Right atrium auricular region (tissue), 2 donors: ENCODE data around the gene GALNT10. TPM values are rescaled to one million over a fixed set of nuclear protein-coding genes. Genes with fewer than 3 reads are reported as not detected.
A peak's percentile ranks its signal among the peaks of the same experiment; 100 is the strongest.

Experiments used
- DNase-seq: peaks from one replicate; pipeline ENCODE4 v3.0.0-alpha.2; 2019; ENCODE audit warnings: low spot score
- H3K27ac ChIP-seq, 2 donors: fragments of 200-600 bp; sonication (generic); 1 replicate in 1 of 2; 2 replicates in 1 of 2; pipeline ENCODE4 v1.5.1; 2016 to 2019
- H3K27me3 ChIP-seq, 2 donors: fragments of 200-600 bp; sonication (generic); one replicate each; pipeline versions ENCODE4 v1.5.1 to v1.6.0; 2017 to 2019
- H3K36me3 ChIP-seq: fragments of 200-600 bp; sonication (generic); one replicate; pipeline ENCODE4 v1.5.1; 2016
- H3K4me1 ChIP-seq, 2 donors: fragments of 200-600 bp; sonication (generic); one replicate each; pipeline versions ENCODE4 v1.5.1 to v1.6.0; 2017 to 2019
- H3K4me3 ChIP-seq, 2 donors: fragments of 200-600 bp; sonication (generic); 1 replicate in 1 of 2; 2 replicates in 1 of 2; pipeline ENCODE4 v1.5.1; 2017 to 2019; ENCODE audit warnings: mild to moderate bottlenecking in 1 of 2, moderate library complexity in 1 of 2
- H3K9me3 ChIP-seq, 2 donors: fragments of 200-600 bp; sonication (generic); one replicate each; pipeline ENCODE4 v1.5.1; 2019
- total RNA-seq, 2 donors: library from RNA; depleted of rRNA; stranded (reverse); fragments of >200 nt; gene quantifications; one replicate each; pipeline ENCODE4 v1.1.0, GENCODE V29; 2016
- TF ChIP-seq, protein P1 (sequence below), 2 donors: fragments of 200-600 bp; sonication (generic); IDR thresholded peaks; one replicate each; pipeline ENCODE4 v1.5.1; 2019; ENCODE audit warnings: antibody characterized with exemption in 2 of 2

The GALNT10 gene
- total RNA-seq, 2 donors from 2014 or later = 13.2 to 18.4 TPM

DNA sequence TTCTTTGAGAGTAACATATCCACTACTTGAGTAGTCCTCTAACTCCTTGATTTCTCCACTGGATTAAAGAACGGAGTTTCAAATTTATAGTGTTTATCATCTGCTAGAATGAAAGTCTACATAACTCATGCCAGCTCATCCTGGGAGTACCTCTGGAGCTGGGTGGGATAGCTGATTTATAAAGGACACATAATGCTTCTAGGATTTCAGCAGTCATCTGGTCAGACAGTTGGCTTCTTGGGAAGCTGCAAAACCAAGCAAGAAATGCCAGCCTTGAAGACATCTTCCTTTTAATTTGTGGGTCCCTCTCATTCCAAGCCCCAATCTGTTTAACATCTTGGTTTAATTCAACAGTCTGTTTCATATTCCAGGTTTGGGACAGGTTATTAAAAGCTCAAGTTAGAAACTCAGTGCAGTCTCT, 3.2 kb downstream of the GALNT10 start:
- no peaks in the 10 kb centered on the region for H3K9me3 ChIP-seq
- peaks cover 0 to 43% of the 10 kb centered on the region in 2 donors for H3K4me1 ChIP-seq
- TF ChIP-seq, protein P1, sequence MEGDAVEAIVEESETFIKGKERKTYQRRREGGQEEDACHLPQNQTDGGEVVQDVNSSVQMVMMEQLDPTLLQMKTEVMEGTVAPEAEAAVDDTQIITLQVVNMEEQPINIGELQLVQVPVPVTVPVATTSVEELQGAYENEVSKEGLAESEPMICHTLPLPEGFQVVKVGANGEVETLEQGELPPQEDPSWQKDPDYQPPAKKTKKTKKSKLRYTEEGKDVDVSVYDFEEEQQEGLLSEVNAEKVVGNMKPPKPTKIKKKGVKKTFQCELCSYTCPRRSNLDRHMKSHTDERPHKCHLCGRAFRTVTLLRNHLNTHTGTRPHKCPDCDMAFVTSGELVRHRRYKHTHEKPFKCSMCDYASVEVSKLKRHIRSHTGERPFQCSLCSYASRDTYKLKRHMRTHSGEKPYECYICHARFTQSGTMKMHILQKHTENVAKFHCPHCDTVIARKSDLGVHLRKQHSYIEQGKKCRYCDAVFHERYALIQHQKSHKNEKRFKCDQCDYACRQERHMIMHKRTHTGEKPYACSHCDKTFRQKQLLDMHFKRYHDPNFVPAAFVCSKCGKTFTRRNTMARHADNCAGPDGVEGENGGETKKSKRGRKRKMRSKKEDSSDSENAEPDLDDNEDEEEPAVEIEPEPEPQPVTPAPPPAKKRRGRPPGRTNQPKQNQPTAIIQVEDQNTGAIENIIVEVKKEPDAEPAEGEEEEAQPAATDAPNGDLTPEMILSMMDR (IDR thresholded peaks at IDR 0.05) = no peak
- H3K27ac ChIP-seq = no peak overlapping the region
- no peaks in the 10 kb centered on the region for H3K36me3 ChIP-seq
- DNase-seq = no peak
- H3K27me3 ChIP-seq = no peaks in the 10 kb centered on the region
- no peak overlapping the region for H3K4me3 ChIP-seq

DNA sequence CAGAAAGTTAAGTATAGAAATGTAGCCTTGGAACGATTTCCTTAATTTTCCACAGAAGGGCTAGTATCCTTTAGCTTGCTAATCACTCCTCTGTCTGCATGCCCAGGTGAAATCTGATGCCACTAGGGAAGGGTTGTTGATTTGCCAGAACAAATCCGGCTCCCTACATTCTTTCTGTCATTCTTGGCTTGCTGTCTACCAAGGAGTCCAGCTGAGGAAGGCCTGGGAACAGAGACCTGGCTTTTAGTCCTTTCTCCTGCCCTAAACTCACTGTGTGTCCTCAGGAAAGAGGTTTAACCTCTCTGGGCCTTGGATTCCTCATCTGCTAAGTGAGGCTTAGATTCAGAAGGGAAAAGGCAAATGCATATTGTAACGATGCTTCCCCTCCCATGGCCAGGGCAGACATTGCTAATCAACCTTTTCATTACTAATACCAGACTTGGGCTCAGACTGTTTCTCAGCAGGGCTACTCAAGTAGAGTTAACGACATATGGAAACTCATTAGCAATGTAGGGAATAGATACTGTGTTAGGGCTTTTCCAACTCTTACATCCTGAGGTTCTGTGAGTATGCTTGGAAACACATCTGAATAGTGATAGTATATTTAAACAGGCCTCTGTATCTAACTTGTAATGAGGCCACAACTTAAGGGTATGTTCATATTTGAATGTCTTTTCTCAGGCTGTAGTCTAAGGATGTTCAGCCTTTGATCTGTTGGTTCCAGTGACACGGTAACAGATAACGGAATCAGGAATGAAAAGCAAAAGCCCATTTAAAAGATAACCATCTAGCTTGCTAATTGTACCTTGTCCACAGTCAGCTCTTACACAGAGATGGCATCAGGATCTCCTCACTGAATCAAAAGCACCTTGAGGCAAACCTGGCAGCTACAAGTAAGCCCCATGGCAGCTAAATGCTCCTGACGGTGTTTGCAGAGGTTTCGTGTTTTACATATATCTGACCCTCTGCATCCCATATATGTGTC, 4.1 kb downstream of the GALNT10 start:
- Histone ChIP-seq H3K9me3 (no peaks in the 10 kb centered on the region), H3K4me1 (peaks cover 0 to 43% of the 10 kb centered on the region in 2 donors)

DNA sequence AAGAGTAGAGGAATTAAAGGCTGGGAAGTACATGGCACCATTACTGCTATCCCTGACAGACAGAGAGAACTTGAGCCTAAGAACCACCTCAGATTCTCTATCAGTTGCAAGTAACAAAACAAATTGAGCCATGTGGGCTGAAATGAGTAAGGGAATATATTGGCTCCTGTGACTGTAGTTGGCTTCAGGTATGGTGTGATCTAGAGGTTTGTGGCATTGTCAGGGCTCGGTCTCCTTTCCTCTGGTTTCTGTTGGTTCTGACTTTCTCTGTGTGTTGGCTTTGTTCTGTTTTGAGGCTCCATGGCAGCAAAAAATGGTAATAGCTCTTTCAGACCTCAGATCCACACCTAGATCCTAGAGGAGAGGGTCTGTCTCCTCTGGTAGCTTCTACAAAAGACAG, 5.7 kb downstream of the GALNT10 start:
- TF ChIP-seq, protein P1 (IDR thresholded peaks at IDR 0.05) = no peak
- Histone ChIP-seq H3K27me3 (no peaks in the 10 kb centered on the region), H3K4me3 (no peak overlapping the region), H3K36me3 (no peaks in the 10 kb centered on the region), H3K27ac (no peak overlapping the region), H3K9me3 (no peaks in the 10 kb centered on the region), H3K4me1 (peaks cover 0 to 39% of the 10 kb centered on the region in 2 donors)
- no peak for DNase-seq

More for the DNA sequence above, 4.1 kb downstream of the GALNT10 start:
- no peak for DNase-seq
- H3K36me3 ChIP-seq = no peaks in the 10 kb centered on the region
- no peaks in the 10 kb centered on the region for H3K27me3 ChIP-seq
- no peak overlapping the region for H3K4me3 ChIP-seq
- TF ChIP-seq, protein P1 (IDR thresholded peaks at IDR 0.05) = no peak
- no peak overlapping the region for H3K27ac ChIP-seq

DNA sequence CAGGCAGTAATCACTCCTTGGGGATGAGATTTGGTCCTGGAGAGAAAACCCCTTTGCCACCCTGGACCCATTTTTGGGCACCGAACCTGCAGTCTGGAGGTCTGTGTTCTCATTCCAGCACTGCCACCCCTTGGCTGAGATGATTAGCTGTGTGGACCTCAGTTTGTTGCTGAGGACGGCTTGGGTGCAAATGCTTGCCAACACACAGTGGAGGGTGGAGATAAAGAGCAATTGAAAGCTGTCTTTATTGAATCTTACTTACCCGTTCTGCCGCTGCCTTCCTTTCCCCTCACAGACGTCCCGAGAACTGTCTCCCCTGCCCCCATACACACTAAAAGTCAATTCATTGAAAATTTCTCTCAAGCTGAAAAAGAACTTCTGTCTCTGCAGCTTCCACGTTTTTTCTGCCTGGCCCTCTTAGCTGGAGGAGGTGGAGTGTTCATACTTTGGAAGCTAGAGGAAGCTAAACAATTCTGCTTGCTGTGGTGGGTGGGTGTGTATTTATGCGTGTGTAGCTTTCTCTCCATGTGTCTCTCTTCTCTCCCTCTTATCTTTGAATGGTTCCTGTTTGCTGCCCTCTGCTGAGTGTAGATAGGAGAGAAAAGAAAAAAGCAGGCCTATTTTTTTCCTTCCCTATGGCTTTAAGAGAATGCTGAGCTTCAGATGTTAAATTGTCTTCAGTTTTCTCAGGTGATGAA, 6.6 kb downstream of the GALNT10 start:
- Histone ChIP-seq H3K27me3 (no peaks in the 10 kb centered on the region), H3K4me3 (no peak overlapping the region), H3K36me3 (no peaks in the 10 kb centered on the region), H3K4me1 (peaks cover 0 to 30% of the 10 kb centered on the region in 2 donors), H3K27ac (no peak overlapping the region), H3K9me3 (no peaks in the 10 kb centered on the region)
- TF ChIP-seq, protein P1 (IDR thresholded peaks at IDR 0.05) = peak; percentile 21 to 37
- no peak for DNase-seq

DNA sequence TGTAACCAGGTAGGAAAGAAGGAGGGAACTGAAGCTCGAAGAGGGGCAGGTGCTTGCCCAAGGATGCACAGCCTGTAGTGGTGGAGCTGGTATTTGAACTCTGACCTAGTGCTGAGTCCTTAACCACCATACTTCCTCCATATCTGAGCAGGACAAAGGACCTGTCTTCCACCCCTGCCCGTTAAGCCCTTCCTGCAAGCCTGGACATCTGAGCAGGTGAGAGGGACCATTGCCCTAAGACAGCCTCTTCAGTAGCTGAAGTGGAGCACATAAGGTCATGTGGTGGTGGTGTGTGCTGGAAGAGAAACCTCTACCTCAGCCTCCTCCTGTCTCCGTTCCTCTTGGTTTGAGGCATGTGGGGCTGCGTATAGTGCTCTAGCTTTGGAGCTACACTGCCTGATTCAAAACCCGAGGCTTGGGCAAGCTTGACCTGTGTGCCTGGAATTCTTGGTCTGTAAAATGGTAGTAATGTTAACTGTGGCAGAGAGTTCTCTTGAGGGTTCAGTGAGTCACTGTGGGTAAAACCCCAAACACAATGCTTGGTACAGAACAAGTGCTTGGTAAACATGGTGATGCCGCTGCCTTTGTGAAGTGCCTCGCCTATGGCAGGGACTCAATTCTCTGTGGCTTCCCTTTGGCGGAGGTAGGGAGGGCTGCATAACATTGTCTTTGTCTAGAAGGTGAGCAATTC, 7.4 kb downstream of the GALNT10 start:
- Histone ChIP-seq H3K4me1 (peaks cover 0 to 34% of the 10 kb centered on the region in 2 donors), H3K9me3 (no peaks in the 10 kb centered on the region), H3K36me3 (no peaks in the 10 kb centered on the region), H3K4me3 (no peak overlapping the region), H3K27me3 (no peaks in the 10 kb centered on the region), H3K27ac (no peak overlapping the region)
- DNase-seq = no peak
- TF ChIP-seq, protein P1 (IDR thresholded peaks at IDR 0.05) = no peak
